OCI-LY7 (cell line): ENCODE results near the gene XRCC4. TPM values are rescaled to one million over a fixed set of nuclear protein-coding genes. Genes with fewer than 3 reads are reported as not detected.

Experiments
- BruUV-seq: library from RNA; stranded (reverse); fragments of 400-500 nt; replicated peaks from 2 replicates; lab custom pipeline; 2021; lab: Mats Ljungman, UMichigan
- CTCF ChIA-PET: fragments of 300-600 bp; sonication (Branson Sonifier 250); formaldehyde crosslinking; loops from one replicate; lab custom pipeline; 2022; ENCODE audit warnings: antibody characterized with exemption; ENCODE audit not compliant: unreplicated experiment; lab: Charles Lee
- POLR2A ChIA-PET: fragments of 300-600 bp; sonication (Branson Sonifier 250); formaldehyde crosslinking; loops from one replicate; lab custom pipeline; 2022; ENCODE audit warnings: antibody characterized with exemption; lab: Charles Lee
- DNase-seq: peaks from one replicate; pipeline ENCODE4 v3.0.0-alpha.2; 2015; ENCODE audit warnings: low spot score
- H2AFZ ChIP-seq: fragments of 200-600 bp; sonication (generic), shearing (Covaris generic); 2 replicates; pipeline ENCODE4 v1.6.1; 2014; ENCODE audit warnings: mild to moderate bottlenecking, antibody characterized with exemption, low read length, moderate library complexity
- H3K27ac ChIP-seq: fragments of 200-600 bp; sonication (generic); 2 replicates; pipeline ENCODE4 v1.5.1; 2014; ENCODE audit warnings: mixed run types, low read depth, mild to moderate bottlenecking, moderate library complexity, low read length, inconsistent platforms; ENCODE audit not compliant: poor library complexity, severe bottlenecking
- H3K36me3 ChIP-seq: fragments of 200-600 bp; sonication (generic); 2 replicates; pipeline ENCODE4 v1.6.1; 2014; ENCODE audit warnings: mild to moderate bottlenecking, antibody characterized with exemption, low read length, moderate library complexity, mixed read lengths; ENCODE audit not compliant: insufficient read depth
- H3K4me1 ChIP-seq: fragments of 200-600 bp; sonication (generic); 2 replicates; pipeline ENCODE4 v1.5.1; 2014; ENCODE audit warnings: mild to moderate bottlenecking, low read length; ENCODE audit not compliant: insufficient read depth, poor library complexity, severe bottlenecking
- H3K4me2 ChIP-seq: fragments of 200-600 bp; sonication (generic); 2 replicates; pipeline ENCODE4 v1.6.1; 2014; ENCODE audit warnings: mild to moderate bottlenecking, low read length
- H3K4me3 ChIP-seq: fragments of 200-600 bp; sonication (generic); 2 replicates; pipeline ENCODE4 v1.5.1; 2014; ENCODE audit warnings: mild to moderate bottlenecking, low read depth, low read length; ENCODE audit not compliant: poor library complexity, severe bottlenecking
- H3K79me2 ChIP-seq: fragments of 200-600 bp; sonication (generic); 2 replicates; pipeline ENCODE4 v1.6.1; 2016; ENCODE audit warnings: low read depth, mild to moderate bottlenecking, low read length, moderate library complexity, mixed read lengths; ENCODE audit not compliant: insufficient read depth
- H3K9me2 ChIP-seq: fragments of 200-600 bp; sonication (generic); 2 replicates; pipeline ENCODE4 v1.6.1; 2016; ENCODE audit warnings: mild to moderate bottlenecking, low read length, mixed read lengths; ENCODE audit not compliant: insufficient read depth
- H3K9me3 ChIP-seq: fragments of 200-600 bp; sonication (generic); 2 replicates; pipeline ENCODE4 v1.6.1; 2014; ENCODE audit warnings: mild to moderate bottlenecking, mixed run types, low read length, mixed read lengths
- H4K20me1 ChIP-seq: fragments of 200-600 bp; sonication (generic); 2 replicates; pipeline ENCODE4 v1.6.1; 2014; ENCODE audit warnings: mild to moderate bottlenecking, antibody characterized with exemption, low read length, moderate library complexity, mixed read lengths; ENCODE audit not compliant: insufficient read depth
- EZH2phosphoT487 ChIP-seq: fragments of 200-600 bp; sonication (generic); IDR thresholded peaks from 2 replicates; pipeline ENCODE4 v1.6.1; 2018; ENCODE audit warnings: low read depth, borderline replicate concordance, mild to moderate bottlenecking, mixed run types, antibody characterized with exemption, low read length, moderate library complexity, mixed read lengths
- intact Hi-C: fragments of 100-400 bp; cut with micrococcal nuclease; formaldehyde crosslinking; loops from one replicate; pipeline ENCODE4 v1.10.0; 2022; ENCODE audit not compliant: unreplicated experiment
- total RNA-seq, 2 experiments: library from RNA; depleted of rRNA in 1 of 2; stranded (reverse); fragments of >200 nt in 1 of 2; shearing (Covaris generic) in 1 of 2; gene quantifications; 2 replicates each; pipeline ENCODE4 v1.2.3, GENCODE V29; 2014 to 2022
- TF ChIP-seq, protein P1 (sequence below): fragments of 200-600 bp; sonication (generic); conservative IDR thresholded peaks from 2 replicates; pipeline ENCODE4 v1.5.1; 2014; ENCODE audit warnings: mild to moderate bottlenecking, antibody characterized with exemption, low read length, moderate library complexity, mixed read lengths

The XRCC4 gene
- total RNA-seq, 2 experiments from 2014 or later, result 14.5 to 23.3 TPM

DNA sequence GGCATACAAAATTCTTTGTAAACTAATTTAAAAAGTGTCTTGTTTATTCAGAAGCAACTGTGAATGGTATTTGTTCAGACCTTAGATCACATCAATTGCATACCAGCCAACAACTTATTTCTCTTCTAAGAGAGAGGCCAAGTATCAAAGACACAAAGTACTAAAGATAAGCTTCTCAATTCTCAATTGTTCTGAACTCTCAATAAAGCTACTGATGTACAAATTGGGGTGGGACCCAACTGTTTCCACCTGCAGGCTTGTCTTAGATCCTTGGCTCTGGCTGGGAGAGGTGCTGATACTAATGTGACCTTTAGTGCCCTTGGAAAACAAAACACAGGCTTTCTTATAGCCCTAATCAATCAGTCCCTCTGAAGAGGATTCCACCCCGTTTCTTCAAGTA lies 22.1 kb downstream of the XRCC4 start:
- H3K79me2 ChIP-seq, result no peaks in the 10 kb centered on the region
- no peaks in the 10 kb centered on the region for H4K20me1 ChIP-seq
- intact Hi-C loops, result no loop called here
- POLR2A ChIA-PET, result interaction anchor here (1.2 kb wide), 1 partner anchor 13 kb away, joined by 3 read pairs; no protein-coding TSS in a partner anchor
- H3K4me2 ChIP-seq, result no peak overlapping the region
- no peaks in the 10 kb centered on the region for H3K9me2 ChIP-seq
- H3K4me3 ChIP-seq, result no peak overlapping the region
- H3K9me3 ChIP-seq, result no peaks in the 10 kb centered on the region
- H3K27ac ChIP-seq, result no peak overlapping the region
- CTCF ChIA-PET, result no interaction called here
- no peaks in the 10 kb centered on the region for H3K4me1 ChIP-seq
- H3K36me3 ChIP-seq, result no peaks in the 10 kb centered on the region
- no peak overlapping the region for H2AFZ ChIP-seq
- no TSS peak for BruUV-seq
- DNase-seq, result no peak
- no peak for TF ChIP-seq EZH2phosphoT487
- TF ChIP-seq, protein P1, sequence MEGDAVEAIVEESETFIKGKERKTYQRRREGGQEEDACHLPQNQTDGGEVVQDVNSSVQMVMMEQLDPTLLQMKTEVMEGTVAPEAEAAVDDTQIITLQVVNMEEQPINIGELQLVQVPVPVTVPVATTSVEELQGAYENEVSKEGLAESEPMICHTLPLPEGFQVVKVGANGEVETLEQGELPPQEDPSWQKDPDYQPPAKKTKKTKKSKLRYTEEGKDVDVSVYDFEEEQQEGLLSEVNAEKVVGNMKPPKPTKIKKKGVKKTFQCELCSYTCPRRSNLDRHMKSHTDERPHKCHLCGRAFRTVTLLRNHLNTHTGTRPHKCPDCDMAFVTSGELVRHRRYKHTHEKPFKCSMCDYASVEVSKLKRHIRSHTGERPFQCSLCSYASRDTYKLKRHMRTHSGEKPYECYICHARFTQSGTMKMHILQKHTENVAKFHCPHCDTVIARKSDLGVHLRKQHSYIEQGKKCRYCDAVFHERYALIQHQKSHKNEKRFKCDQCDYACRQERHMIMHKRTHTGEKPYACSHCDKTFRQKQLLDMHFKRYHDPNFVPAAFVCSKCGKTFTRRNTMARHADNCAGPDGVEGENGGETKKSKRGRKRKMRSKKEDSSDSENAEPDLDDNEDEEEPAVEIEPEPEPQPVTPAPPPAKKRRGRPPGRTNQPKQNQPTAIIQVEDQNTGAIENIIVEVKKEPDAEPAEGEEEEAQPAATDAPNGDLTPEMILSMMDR, result no peak

DNA sequence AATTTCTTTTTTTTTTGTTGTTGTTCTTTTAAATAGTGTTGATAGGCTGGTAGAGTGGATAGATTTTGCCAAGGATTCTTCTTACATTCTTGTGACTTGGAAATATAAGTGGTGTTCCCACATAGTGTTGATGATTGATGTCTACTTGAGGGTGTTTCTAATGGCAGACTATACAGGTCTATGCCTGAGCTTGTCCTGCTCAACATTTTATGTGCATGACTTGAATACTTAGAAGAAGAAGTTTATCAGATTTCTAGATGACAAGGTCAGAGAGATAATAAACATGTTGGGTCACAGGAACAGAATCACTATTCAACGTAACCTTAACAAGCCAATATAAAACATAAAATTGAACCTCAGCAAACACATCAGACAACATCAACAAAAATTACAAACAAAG lies 24.2 kb downstream of the XRCC4 start:
- H4K20me1 ChIP-seq, result no peaks in the 10 kb centered on the region
- no TSS peak for BruUV-seq
- no peak overlapping the region for H3K4me3 ChIP-seq
- no peaks in the 10 kb centered on the region for H3K9me3 ChIP-seq
- no peak for TF ChIP-seq EZH2phosphoT487
- TF ChIP-seq, protein P1, result no peak
- H3K79me2 ChIP-seq, result no peaks in the 10 kb centered on the region
- DNase-seq, result no peak
- H3K36me3 ChIP-seq, result no peaks in the 10 kb centered on the region
- no peaks in the 10 kb centered on the region for H3K4me1 ChIP-seq
- intact Hi-C loops, result no loop called here
- H2AFZ ChIP-seq, result no peak overlapping the region
- H3K4me2 ChIP-seq, result no peak overlapping the region
- H3K27ac ChIP-seq, result no peak overlapping the region
- POLR2A ChIA-PET, result no interaction called here
- no peaks in the 10 kb centered on the region for H3K9me2 ChIP-seq
- CTCF ChIA-PET, result no interaction called here

DNA sequence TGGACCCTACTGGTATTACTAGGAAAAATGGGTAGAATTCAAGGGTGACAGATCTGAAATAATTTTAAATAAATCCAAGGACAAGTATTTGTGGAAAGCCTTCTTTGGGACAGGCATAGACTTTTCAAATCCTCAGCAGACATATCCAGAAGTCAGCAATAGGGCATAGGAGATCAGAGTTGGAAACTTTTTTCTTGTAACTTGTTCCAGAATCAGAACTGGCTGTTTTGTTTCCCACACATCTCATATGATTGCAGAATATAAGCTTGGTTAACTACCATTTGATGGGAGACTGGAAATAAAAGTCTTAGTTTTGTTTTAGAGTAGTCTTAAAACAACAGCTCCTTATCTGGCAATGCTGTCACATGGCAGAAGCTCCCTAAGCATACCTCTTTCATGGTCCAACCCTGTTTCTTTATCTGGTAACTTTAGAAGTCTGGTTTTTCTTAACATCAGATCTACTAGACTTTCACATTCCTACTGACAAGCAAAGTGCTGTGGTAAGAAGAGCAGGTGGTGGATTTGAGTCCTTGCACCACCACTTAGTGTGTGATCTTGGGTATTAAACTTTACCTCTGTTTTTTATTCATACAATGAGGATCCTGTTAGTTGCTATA lies 25.1 kb downstream of the XRCC4 start:
- Histone ChIP-seq H3K4me2 (no peak overlapping the region), H3K9me3 (no peaks in the 10 kb centered on the region), H3K27ac (no peak overlapping the region), H2AFZ (no peak overlapping the region), H4K20me1 (no peaks in the 10 kb centered on the region), H3K4me3 (no peak overlapping the region), H3K9me2 (no peaks in the 10 kb centered on the region), H3K79me2 (no peaks in the 10 kb centered on the region), H3K4me1 (no peaks in the 10 kb centered on the region), H3K36me3 (no peaks in the 10 kb centered on the region)
- BruUV-seq, result no TSS peak
- intact Hi-C loops, result no loop called here
- POLR2A ChIA-PET, result no interaction called here
- no peak for DNase-seq
- no peak for TF ChIP-seq EZH2phosphoT487
- CTCF ChIA-PET, result no interaction called here
